GM12874 (cell line): ENCODE measurements around the gene TSSK6.

Source experiments
- TF ChIP-seq, protein P1 (sequence below): IDR thresholded peaks from 2 replicates; pipeline ENCODE4 v1.5.1; 2011; ENCODE audit warnings: low read depth, mild to moderate bottlenecking, control low read depth, low read length, moderate library complexity; ENCODE audit not compliant: insufficient read depth

Gene TSSK6

DNA sequence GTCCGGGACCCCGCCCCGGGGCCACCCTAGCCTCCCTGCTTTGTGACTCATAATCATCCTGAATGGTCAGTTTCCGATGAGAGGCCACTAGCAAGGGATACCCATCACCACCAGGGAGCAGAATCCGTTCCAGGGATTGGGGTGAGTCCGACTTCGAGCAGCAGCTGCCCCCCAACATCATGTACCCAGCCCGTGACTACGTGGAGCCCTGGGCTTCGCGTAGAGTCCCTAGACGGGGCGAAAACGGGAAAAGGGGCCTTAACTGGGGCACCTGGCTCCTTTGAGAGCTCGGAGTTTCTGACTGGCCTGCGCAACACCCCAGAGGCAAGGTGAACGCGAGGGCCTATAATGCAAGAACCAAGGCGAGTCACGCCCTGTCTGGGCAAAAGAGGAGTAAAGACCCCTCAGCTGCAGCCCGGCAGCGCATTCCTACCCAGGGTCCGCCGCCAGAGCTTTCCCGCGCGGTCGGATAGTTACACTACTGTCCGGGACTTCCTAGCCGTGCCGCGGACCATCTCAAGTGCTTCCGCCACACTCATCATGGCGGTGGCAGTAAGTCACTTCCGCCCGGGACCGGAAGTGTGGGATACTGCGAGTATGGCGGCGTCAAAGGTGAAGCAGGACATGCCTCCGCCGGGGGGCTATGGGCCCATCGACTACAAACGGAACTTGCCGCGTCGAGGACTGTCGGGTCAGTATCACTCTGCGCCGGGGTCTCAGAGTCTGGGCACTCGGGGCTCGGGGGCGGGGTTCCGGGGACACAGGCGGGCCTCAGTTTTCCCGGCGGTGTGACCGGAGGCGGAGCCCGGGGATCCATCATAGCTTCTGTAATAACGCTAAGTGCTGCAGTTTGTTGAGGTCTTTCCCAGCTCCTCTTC is 533 bp upstream of the TSSK6 start, which contains the start of gene NDUFA13:
NDUFA13 (plus strand) TSS at position 584 of the 878 bp plus-strand sequence; CDS start at position 598, 14 bp downstream.
- TF ChIP-seq, protein P1, sequence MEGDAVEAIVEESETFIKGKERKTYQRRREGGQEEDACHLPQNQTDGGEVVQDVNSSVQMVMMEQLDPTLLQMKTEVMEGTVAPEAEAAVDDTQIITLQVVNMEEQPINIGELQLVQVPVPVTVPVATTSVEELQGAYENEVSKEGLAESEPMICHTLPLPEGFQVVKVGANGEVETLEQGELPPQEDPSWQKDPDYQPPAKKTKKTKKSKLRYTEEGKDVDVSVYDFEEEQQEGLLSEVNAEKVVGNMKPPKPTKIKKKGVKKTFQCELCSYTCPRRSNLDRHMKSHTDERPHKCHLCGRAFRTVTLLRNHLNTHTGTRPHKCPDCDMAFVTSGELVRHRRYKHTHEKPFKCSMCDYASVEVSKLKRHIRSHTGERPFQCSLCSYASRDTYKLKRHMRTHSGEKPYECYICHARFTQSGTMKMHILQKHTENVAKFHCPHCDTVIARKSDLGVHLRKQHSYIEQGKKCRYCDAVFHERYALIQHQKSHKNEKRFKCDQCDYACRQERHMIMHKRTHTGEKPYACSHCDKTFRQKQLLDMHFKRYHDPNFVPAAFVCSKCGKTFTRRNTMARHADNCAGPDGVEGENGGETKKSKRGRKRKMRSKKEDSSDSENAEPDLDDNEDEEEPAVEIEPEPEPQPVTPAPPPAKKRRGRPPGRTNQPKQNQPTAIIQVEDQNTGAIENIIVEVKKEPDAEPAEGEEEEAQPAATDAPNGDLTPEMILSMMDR: no peak

DNA sequence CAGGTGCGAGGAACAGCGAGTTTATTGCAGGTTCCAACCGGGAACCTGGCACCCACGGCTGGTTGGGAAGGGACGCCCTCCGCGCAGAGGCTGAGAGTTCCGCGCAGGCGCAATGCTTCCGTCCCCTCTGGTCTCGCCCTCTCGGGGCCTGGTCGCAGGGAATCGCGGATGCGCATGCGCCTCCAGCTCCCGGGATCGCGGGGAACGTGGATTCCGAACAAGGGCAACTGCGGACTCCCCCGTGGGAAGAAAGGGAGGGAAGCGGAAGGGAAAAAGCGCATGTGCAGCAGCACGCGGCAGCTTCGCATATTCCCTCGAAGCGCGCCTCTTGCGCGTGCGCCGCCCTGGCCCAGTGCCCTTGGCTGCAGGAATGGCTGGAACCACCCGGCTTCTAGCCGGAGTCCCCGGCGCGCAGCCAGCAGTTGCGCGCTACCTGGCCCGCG is 1.1 kb downstream of the TSSK6 start:
- TF ChIP-seq, protein P1: no peak

DNA sequence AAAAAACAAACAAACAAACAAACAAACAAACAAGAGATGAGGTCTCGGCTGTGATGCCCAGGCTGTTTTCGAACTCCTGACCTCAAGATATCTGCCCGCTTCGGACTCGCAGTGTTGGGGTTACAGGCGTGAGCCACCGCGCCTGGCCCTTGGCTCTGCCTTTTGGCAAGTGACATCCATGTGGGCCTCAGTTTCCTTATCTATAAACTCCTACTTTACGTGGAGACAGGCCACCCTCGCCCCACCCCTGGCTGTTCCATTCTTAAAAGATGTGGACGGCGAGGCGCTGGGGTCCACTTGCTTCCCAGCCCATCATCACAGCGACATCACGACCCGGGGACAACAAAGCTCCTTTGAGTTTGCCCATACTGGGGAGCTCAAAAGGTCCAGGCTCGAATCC is 1.7 kb downstream of the TSSK6 start:
- TF ChIP-seq, protein P1: no peak

DNA sequence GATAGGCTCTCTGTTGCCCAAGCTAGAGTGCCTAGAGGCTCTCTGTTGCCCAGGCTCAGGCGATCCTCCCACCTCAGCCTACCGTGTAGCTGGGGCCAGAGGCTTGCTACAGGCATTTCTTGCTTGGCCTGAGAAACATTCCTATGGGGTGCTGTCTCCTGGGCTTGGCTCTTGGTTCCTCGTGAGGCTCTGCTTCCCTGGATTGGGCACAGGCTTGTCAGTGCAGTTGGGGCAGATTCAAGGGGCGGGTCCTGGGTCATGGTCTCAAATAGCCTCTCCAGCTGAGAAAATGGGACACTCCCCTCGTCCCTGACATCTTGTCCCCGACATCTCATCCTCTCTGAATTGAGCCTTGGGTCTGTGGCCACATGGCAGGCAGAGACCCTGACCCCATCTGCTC is 4.9 kb downstream of the TSSK6 start:
- TF ChIP-seq, protein P1: no peak

DNA sequence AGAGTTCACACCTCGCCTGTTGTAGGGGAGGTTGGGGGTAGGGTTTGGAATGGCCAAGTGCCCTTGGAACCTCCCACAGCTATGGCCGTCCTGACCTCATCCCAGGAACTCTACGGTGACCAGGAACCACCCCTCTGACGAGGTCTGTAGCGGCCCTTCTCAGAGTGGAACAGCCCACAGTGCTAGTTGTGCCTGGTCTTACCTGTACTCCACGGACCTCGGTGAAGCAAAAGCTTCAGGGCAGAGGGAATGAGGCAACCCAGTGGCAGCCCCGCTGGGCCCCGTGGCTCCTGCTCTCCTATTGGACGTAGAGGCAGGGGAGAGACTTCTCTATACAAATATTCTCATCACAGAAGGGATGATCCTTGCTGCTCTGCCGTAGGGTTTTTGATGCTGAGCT is 7.1 kb downstream of the TSSK6 start:
- TF ChIP-seq, protein P1: no peak

DNA sequence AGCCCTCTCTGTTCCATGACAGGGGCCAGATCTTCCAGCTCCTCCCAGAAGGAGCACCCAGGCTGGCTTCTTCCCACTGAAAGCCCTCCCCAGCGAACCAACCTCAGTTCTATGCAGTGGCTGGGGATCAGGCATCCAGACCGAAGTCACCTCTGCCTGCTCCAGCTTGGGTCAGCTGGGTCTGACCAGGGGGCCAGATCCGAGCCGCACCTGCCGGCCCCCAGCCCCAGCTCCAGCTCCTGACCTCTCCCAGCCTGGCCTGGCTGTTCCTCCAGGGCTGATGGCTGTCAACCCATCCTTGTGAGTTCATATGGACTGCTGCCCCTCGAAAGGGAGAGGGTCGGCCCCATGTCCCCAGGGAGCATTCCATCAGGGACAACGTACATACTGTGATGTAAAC is 8.0 kb downstream of the TSSK6 start:
- TF ChIP-seq, protein P1: no peak

DNA sequence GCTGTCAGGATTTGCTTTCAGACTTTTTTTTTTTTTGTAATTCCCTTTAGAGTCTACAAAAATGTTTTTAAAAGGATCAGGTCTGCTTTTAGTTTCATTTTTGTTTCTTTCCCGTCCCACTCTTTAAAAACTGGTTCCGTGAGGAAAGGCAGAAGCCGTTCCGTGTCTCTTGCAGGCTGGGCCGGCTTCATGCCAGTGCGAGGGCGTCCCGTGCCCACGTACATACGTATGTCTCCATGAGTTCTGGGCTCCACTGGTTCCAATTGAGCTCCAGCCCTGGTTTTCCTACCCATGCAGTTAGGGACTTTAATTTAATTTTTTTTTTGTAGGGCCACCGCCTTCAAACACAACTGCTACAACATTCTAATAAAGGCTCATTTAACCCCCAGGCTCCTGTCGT is 8.8 kb downstream of the TSSK6 start:
- TF ChIP-seq, protein P1: no peak
